Ishikawa (cell line): ENCODE results near the gene STXBP1.

Experiments used
- CEBPB ChIP-seq: IDR thresholded peaks from 2 replicates; pipeline ENCODE4 v1.6.1; 2012
- CREB1 ChIP-seq: IDR thresholded peaks from 2 replicates; pipeline ENCODE4 v1.6.1; 2012; ENCODE audit warnings: low read depth
- EGR1 ChIP-seq: IDR thresholded peaks from 2 replicates; pipeline ENCODE4 v1.6.1; 2012
- EP300 ChIP-seq: IDR thresholded peaks from 2 replicates; pipeline ENCODE4 v1.6.1; 2012; ENCODE audit warnings: borderline replicate concordance
- FOXM1 ChIP-seq: IDR thresholded peaks from 2 replicates; pipeline ENCODE4 v1.6.1; 2012; ENCODE audit warnings: low read depth, borderline replicate concordance
- MAX ChIP-seq: IDR thresholded peaks from 2 replicates; pipeline ENCODE4 v1.6.1; 2012
- NFIC ChIP-seq: IDR thresholded peaks from 2 replicates; pipeline ENCODE4 v1.6.1; 2012
- RAD21 ChIP-seq: IDR thresholded peaks from 2 replicates; pipeline ENCODE4 v1.6.1; 2012; ENCODE audit warnings: low read depth
- REST ChIP-seq: IDR thresholded peaks from 2 replicates; pipeline ENCODE4 v1.6.1; 2012; ENCODE audit warnings: low read depth, mild to moderate bottlenecking
- TAF1 ChIP-seq: IDR thresholded peaks from 2 replicates; pipeline ENCODE4 v1.6.1; 2012; ENCODE audit warnings: low read depth, mild to moderate bottlenecking
- TCF12 ChIP-seq: IDR thresholded peaks from 2 replicates; pipeline ENCODE4 v1.6.1; 2012; ENCODE audit warnings: low read depth
- TEAD4 ChIP-seq: IDR thresholded peaks from 2 replicates; pipeline ENCODE4 v1.6.1; 2012
- USF1 ChIP-seq: IDR thresholded peaks from 2 replicates; pipeline ENCODE4 v1.6.1; 2012
- YY1 ChIP-seq: IDR thresholded peaks from 2 replicates; pipeline ENCODE4 v1.6.1; 2012; ENCODE audit warnings: low read depth
- ZBTB7A ChIP-seq: IDR thresholded peaks from 2 replicates; pipeline ENCODE4 v1.6.1; 2012; ENCODE audit warnings: low read depth

Gene STXBP1

GRCh38 chr9:127690735-127691134 lies 78.7 kb downstream of the STXBP1 start:
- TF ChIP-seq RAD21 (no peak), YY1 (no peak), REST (no peak), EP300 (no peak)

- TF ChIP-seq MAX = no peak
These were observed 80.0 kb downstream of the STXBP1 start for GRCh38 chr9:127692071-127692470.

GRCh38 chr9:127693143-127693542 lies 81.1 kb downstream of the STXBP1 start:
- no peak for TF ChIP-seq USF1
- no peak for TF ChIP-seq TAF1
- no peak for TF ChIP-seq RAD21
- TF ChIP-seq EGR1 = no peak
- TF ChIP-seq MAX = no peak
- no peak for TF ChIP-seq YY1
- no peak for TF ChIP-seq FOXM1
- TF ChIP-seq NFIC = no peak
- no peak for TF ChIP-seq REST
- no peak for TF ChIP-seq TCF12
- TF ChIP-seq EP300 = no peak

- TF ChIP-seq ZBTB7A (no peak), NFIC (no peak), CREB1 (no peak), TCF12 (no peak), CEBPB (no peak), EP300 (no peak), RAD21 (no peak), YY1 (no peak), REST (no peak), TAF1 (no peak), EGR1 (no peak)
These were observed 81.6 kb downstream of the STXBP1 start for GRCh38 chr9:127693697-127694096.

- TF ChIP-seq MAX (no peak), TCF12 (no peak), ZBTB7A (no peak), EP300 (no peak), NFIC (no peak), USF1 (no peak), RAD21 (no peak), FOXM1 (no peak), REST (no peak), TEAD4 (no peak), TAF1 (no peak), CREB1 (no peak), CEBPB (no peak), YY1 (no peak), EGR1 (no peak)
These were observed 83.0 kb downstream of the STXBP1 start for GRCh38 chr9:127694890-127695720.
